GM18505 (cell line): ENCODE measurements around the gene CNTNAP2.

Experiments
- ATAC-seq: cut with Tn5 transposase; IDR thresholded peaks from one replicate; pipeline ENCODE4 v1.9.1; 2021; ENCODE audit not compliant: unreplicated experiment
- POLR2A ChIP-seq: IDR thresholded peaks from 4 replicates; pipeline ENCODE4 v1.6.1; 2011; ENCODE audit warnings: borderline replicate concordance; ENCODE audit not compliant: insufficient read depth, insufficient read length; ENCODE audit errors: extremely low read depth

CNTNAP2 gene

GRCh38 chr7:148153616-148154284 is 2037.1 kb downstream of the CNTNAP2 start:
- no peak for TF ChIP-seq POLR2A
- ATAC-seq, result no peak

GRCh38 chr7:148155000-148155399 is 2038.4 kb downstream of the CNTNAP2 start:
- ATAC-seq, result no peak
- no peak for TF ChIP-seq POLR2A

- TF ChIP-seq POLR2A, result no peak
- ATAC-seq, result no peak
Measured at GRCh38 chr7:148155826-148156225, 2039.2 kb downstream of the CNTNAP2 start.

GRCh38 chr7:148156233-148156632 is 2039.6 kb downstream of the CNTNAP2 start:
- ATAC-seq, result no peak
- TF ChIP-seq POLR2A, result no peak

GRCh38 chr7:148159331-148159730 is 2042.7 kb downstream of the CNTNAP2 start:
- TF ChIP-seq POLR2A, result no peak
- ATAC-seq, result no peak

- ATAC-seq, result no peak
- TF ChIP-seq POLR2A, result no peak
Measured at GRCh38 chr7:148161776-148162175, 2045.2 kb downstream of the CNTNAP2 start.

- no peak for ATAC-seq
- TF ChIP-seq POLR2A, result no peak
Measured at GRCh38 chr7:148162808-148163207, 2046.2 kb downstream of the CNTNAP2 start.

- TF ChIP-seq POLR2A, result no peak
- ATAC-seq, result no peak
Measured at GRCh38 chr7:148163246-148163645, 2046.6 kb downstream of the CNTNAP2 start.

GRCh38 chr7:148172920-148173319 is 2056.3 kb downstream of the CNTNAP2 start:
- no peak for ATAC-seq
- TF ChIP-seq POLR2A, result no peak

- TF ChIP-seq POLR2A, result no peak
- no peak for ATAC-seq
Measured at GRCh38 chr7:148173369-148173768, 2056.8 kb downstream of the CNTNAP2 start.

GRCh38 chr7:148174376-148174775 is 2057.8 kb downstream of the CNTNAP2 start:
- ATAC-seq, result no peak
- TF ChIP-seq POLR2A, result no peak

- no peak for ATAC-seq
- no peak for TF ChIP-seq POLR2A
Measured at GRCh38 chr7:148175512-148175911, 2058.9 kb downstream of the CNTNAP2 start.

- ATAC-seq, result no peak
- no peak for TF ChIP-seq POLR2A
Measured at GRCh38 chr7:148177972-148178371, 2061.4 kb downstream of the CNTNAP2 start.

- no peak for TF ChIP-seq POLR2A
- no peak for ATAC-seq
Measured at GRCh38 chr7:148180075-148180474, 2063.5 kb downstream of the CNTNAP2 start.

GRCh38 chr7:148182264-148182663 is 2065.7 kb downstream of the CNTNAP2 start:
- ATAC-seq, result no peak
- TF ChIP-seq POLR2A, result no peak
